HG03571 (cell line): ENCODE data around the gene GOLGA2.

Source experiments
- ATAC-seq: cut with Tn5 transposase; IDR thresholded peaks from one replicate; pipeline ENCODE4 v1.9.1; 2021; ENCODE audit not compliant: unreplicated experiment

GOLGA2 gene

GRCh38 chr9:128260340-128260739 lies 15.5 kb downstream of the GOLGA2 start:
- ATAC-seq, result no peak

- ATAC-seq, result no peak
These were observed 16.7 kb downstream of the GOLGA2 start for GRCh38 chr9:128259156-128259555.

GRCh38 chr9:128258326-128258725 lies 17.5 kb downstream of the GOLGA2 start:
- ATAC-seq, result no peak

GRCh38 chr9:128257907-128258306 lies 17.9 kb downstream of the GOLGA2 start:
- no peak for ATAC-seq

- no peak for ATAC-seq
These were observed 18.6 kb downstream of the GOLGA2 start for GRCh38 chr9:128257086-128257825.

- ATAC-seq, result no peak
These were observed 20.7 kb downstream of the GOLGA2 start for GRCh38 chr9:128254855-128255759.

- no peak for ATAC-seq
These were observed 21.4 kb downstream of the GOLGA2 start for GRCh38 chr9:128254362-128254761.

GRCh38 chr9:128253991-128254346 lies 21.8 kb downstream of the GOLGA2 start:
- no peak for ATAC-seq

- ATAC-seq, result no peak
These were observed 22.4 kb downstream of the GOLGA2 start for GRCh38 chr9:128253140-128253990.

- no peak for ATAC-seq
These were observed 23.3 kb downstream of the GOLGA2 start for GRCh38 chr9:128252317-128253139.

- ATAC-seq, result no peak
These were observed 24.1 kb downstream of the GOLGA2 start for GRCh38 chr9:128251732-128252100.

GRCh38 chr9:128250839-128251731 lies 24.7 kb downstream of the GOLGA2 start:
- no peak for ATAC-seq

GRCh38 chr9:128249908-128250838 lies 25.6 kb downstream of the GOLGA2 start:
- ATAC-seq, result peak; percentile 80

GRCh38 chr9:128249558-128249907 lies 26.3 kb downstream of the GOLGA2 start:
- no peak for ATAC-seq

GRCh38 chr9:128247226-128247803 lies 28.5 kb downstream of the GOLGA2 start:
- ATAC-seq, result no peak

GRCh38 chr9:128246471-128246870 lies 29.3 kb downstream of the GOLGA2 start:
- ATAC-seq, result no peak

- ATAC-seq, result no peak
These were observed 30.2 kb downstream of the GOLGA2 start for GRCh38 chr9:128245421-128246151.
